ENCODE results near the gene CKM. TPM values are rescaled to one million over a fixed set of nuclear protein-coding genes. Genes with fewer than 3 reads are reported as not detected.

CKM gene
- total RNA-seq = 1 to 10 TPM; 2.7 to 3.7 TPM
- 0.89 TPM for polyA plus RNA-seq (2013, experiment 1 of 2)
- 0.70 TPM for polyA plus RNA-seq (2013, experiment 2 of 2)
- long read RNA-seq, experiment 1, partial matches to known transcripts = 1 of 2 reads
- long read RNA-seq, experiment 1, other reads (novel, unspliced or antisense) = 0 of 2 reads
- long read RNA-seq, experiment 2, partial matches to known transcripts = 0 of 3 reads
- long read RNA-seq, experiment 2, other reads (novel, unspliced or antisense) = 0 of 3 reads
- long read RNA-seq, experiment 3, transcript CKM-201 (8 exons, 1,657 nt) = major isoform, 18 of 20 reads
- long read RNA-seq, experiment 3, partial matches to known transcripts = 2 of 20 reads
- long read RNA-seq, experiment 3, other reads (novel, unspliced or antisense) = 0 of 20 reads
- long read RNA-seq, experiment 4, partial matches to known transcripts = 1 of 4 reads
- long read RNA-seq, experiment 4, other reads (novel, unspliced or antisense) = 0 of 4 reads

DNA sequence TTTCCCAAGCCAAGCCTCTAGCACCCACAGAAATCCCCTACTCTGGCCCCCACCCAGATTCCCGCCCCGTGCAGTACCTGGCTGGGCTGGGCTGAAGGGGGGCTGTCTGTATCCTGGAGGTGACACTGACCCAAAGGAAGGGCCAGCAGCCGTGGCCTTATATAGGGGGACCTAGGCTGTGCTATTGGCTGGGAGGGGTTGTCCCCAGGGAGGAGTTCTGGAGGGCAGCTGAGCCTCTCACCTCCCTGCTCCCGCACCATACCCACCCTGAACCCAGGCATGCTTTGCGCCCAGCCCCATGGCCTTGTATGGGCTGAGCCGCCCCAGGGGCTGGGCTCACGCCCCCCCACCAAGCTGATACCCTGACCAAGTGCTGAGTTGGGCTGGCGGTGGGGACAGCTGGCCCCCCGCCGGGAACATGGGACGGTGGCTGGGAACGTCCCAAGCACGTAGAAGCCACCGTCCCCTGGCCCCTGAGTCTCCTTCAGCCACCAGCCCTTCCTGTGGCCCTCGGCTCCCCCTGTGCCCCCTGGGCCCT is at the start of gene CKM:
Gene CKM, minus strand, starts transcription at position 132 of the 538 bp plus-strand sequence. CDS start 3,162 bp downstream, outside the sequence.
- peak within 1 kb of the TSS; percentile 12 for H3K27ac Mint-ChIP-seq
- H3K4me3 ChIP-seq (ENCODE audit: low read length) = no peak within 1 kb of the TSS

DNA sequence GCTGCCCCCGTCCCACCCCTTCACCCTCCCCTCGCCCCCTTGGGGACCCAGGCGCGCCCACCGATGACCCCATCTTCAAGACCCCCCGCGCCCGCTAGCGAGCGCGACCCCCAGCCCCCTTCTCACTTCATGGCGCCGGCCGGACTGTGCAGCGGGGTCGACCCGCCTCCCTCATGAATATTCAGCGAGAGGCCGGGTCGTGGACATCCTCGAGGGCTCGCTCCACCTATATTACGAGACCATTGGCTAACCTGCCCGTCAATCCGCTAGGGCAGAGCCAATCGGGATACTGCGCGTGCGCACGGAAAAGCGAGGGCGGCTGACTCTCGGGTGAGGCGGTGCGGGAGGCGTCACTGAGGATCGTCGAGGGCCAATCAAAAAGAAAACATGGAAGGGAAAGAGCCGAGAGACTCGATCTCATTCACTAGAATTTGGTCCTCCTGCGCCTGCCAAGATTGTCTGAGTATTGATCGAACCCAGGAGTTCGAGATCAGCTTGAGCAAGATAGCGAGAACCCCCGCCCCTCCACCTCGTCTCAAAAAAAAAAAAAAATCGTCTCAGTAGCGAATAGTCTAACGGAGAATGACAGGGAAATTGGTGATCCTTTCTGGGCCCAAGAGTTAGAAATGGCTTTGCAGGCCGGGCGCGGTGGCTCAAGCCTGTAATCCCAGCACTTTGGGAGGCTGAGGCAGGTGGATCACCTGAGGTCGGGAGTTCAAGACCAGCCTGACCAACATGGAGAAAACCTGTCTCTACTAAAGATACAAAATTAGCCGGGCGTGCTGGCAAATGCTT is 47.9 kb upstream of the CKM start, which contains the start of gene ERCC2:
Gene ERCC2, minus strand, starts transcription at position 164 of the 795 bp plus-strand sequence. Its CDS starts 33 bp downstream, at position 131.
- WGBS, 2 experiments (ENCODE audit: insufficient coverage in 1 of 2, insufficient read length in 1 of 2) = 7 to 9% methylated on average over 39 to 55 of the region's 55 CpGs
- no peaks in the 10 kb centered on the region for H3K27me3 Mint-ChIP-seq (ENCODE audit: insufficient read depth)
- H3K4me3 ChIP-seq (ENCODE audit: low read length) = peak within 1 kb of the TSS; percentile 93
- peaks cover 16% of the 10 kb centered on the region for H3K36me3 Mint-ChIP-seq (ENCODE audit: low read depth)
- H3K36me3 ChIP-seq (ENCODE audit: control insufficient read depth, insufficient read depth, low read length) = peaks cover 17% of the 10 kb centered on the region
- TF ChIP-seq, protein P1, sequence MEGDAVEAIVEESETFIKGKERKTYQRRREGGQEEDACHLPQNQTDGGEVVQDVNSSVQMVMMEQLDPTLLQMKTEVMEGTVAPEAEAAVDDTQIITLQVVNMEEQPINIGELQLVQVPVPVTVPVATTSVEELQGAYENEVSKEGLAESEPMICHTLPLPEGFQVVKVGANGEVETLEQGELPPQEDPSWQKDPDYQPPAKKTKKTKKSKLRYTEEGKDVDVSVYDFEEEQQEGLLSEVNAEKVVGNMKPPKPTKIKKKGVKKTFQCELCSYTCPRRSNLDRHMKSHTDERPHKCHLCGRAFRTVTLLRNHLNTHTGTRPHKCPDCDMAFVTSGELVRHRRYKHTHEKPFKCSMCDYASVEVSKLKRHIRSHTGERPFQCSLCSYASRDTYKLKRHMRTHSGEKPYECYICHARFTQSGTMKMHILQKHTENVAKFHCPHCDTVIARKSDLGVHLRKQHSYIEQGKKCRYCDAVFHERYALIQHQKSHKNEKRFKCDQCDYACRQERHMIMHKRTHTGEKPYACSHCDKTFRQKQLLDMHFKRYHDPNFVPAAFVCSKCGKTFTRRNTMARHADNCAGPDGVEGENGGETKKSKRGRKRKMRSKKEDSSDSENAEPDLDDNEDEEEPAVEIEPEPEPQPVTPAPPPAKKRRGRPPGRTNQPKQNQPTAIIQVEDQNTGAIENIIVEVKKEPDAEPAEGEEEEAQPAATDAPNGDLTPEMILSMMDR (conservative IDR thresholded peaks at IDR 0.05) = no peak
- H3K4me1 Mint-ChIP-seq = peaks cover 3% of the 10 kb centered on the region
- no peaks in the 10 kb centered on the region for H3K9me3 ChIP-seq (ENCODE audit: control insufficient read depth, low read length)
- DNase-seq = peak; percentile 100
- peak within 1 kb of the TSS; percentile 73 for H3K9ac ChIP-seq (ENCODE audit: extremely low read depth, low read length, poor library complexity, severe bottlenecking)
- H3K27me3 ChIP-seq (ENCODE audit: control insufficient read depth, insufficient read depth, low read length, poor library complexity, severe bottlenecking) = no peaks in the 10 kb centered on the region
- H3K27ac Mint-ChIP-seq = peak within 1 kb of the TSS; percentile 100
- H3K4me3 Mint-ChIP-seq = peak within 1 kb of the TSS; percentile 76
- no peaks in the 10 kb centered on the region for H3K9me3 Mint-ChIP-seq
- peak within 1 kb of the TSS; percentile 86 for H3K27ac ChIP-seq (ENCODE audit: low read depth, low read length)
- no peaks in the 10 kb centered on the region for H3K4me1 ChIP-seq (ENCODE audit: control insufficient read depth, insufficient read depth, low read length)

More for the DNA sequence above, at the start of gene CKM:
- 77 to 83% methylated on average over 6 to 15 of the region's 15 CpGs for WGBS, 2 experiments (ENCODE audit: insufficient coverage in 1 of 2, insufficient read length in 1 of 2)
- peak within 1 kb of the TSS; percentile 37 for H3K4me3 Mint-ChIP-seq
- Histone ChIP-seq H3K4me1 (ENCODE audit: control insufficient read depth, insufficient read depth, low read length) (peaks cover 9% of the 10 kb centered on the region), H3K9me3 (ENCODE audit: control insufficient read depth, low read length) (no peaks in the 10 kb centered on the region), H3K27me3 (ENCODE audit: control insufficient read depth, insufficient read depth, low read length, poor library complexity, severe bottlenecking) (peaks cover 6% of the 10 kb centered on the region), H3K27ac (ENCODE audit: low read depth, low read length) (peak within 1 kb of the TSS; percentile 53), H3K36me3 (ENCODE audit: control insufficient read depth, insufficient read depth, low read length) (no peaks in the 10 kb centered on the region), H3K9ac (ENCODE audit: extremely low read depth, low read length, poor library complexity, severe bottlenecking) (no peak within 1 kb of the TSS)
- TF ChIP-seq, protein P1 (conservative IDR thresholded peaks at IDR 0.05) = no peak
- H3K27me3 Mint-ChIP-seq (ENCODE audit: insufficient read depth) = peaks cover 19% of the 10 kb centered on the region
- peaks cover 14% of the 10 kb centered on the region for H3K4me1 Mint-ChIP-seq
- no peaks in the 10 kb centered on the region for H3K9me3 Mint-ChIP-seq
- no peaks in the 10 kb centered on the region for H3K36me3 Mint-ChIP-seq (ENCODE audit: low read depth)
- DNase-seq = no peak

DNA sequence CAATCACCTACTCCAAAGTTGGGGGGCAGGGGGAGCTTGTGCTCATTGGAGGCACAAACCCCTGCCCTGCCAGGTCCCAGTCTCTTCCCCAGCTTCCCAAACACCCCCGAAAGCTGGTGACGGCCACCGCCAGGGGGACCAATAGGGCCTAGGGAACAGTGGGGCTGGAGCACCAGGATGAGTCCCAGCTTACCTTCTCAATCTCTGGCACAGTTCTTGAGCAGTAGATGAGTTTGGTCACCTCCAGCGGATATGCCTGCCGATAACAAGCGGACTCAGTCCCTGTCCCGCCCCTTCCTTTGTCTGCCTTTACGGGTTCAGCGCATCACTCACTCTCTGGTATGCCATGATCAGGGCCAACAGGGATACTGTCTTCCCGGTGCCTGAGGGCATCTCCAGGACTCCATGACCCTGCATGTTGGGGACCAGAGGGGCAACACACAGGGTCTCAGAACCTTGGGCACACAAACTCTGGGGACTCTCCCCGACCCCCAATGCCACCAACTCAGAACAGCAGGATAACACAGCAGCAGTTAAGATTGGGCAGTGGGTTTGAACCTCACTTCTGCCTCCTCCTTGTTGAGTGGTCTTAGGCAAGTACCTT is 46.2 kb upstream of the CKM start:
- TF ChIP-seq, protein P1 (conservative IDR thresholded peaks at IDR 0.05) = peak; percentile 54
- Histone ChIP-seq H3K9ac (ENCODE audit: extremely low read depth, low read length, poor library complexity, severe bottlenecking) (no peak overlapping the region), H3K9me3 (ENCODE audit: control insufficient read depth, low read length) (no peaks in the 10 kb centered on the region), H3K4me1 (ENCODE audit: control insufficient read depth, insufficient read depth, low read length) (no peaks in the 10 kb centered on the region), H3K4me3 (ENCODE audit: low read length) (peak overlapping the region; percentile 93), H3K27me3 (ENCODE audit: control insufficient read depth, insufficient read depth, low read length, poor library complexity, severe bottlenecking) (no peaks in the 10 kb centered on the region), H3K27ac (ENCODE audit: low read depth, low read length) (no peak overlapping the region), H3K36me3 (ENCODE audit: control insufficient read depth, insufficient read depth, low read length) (peaks cover 27% of the 10 kb centered on the region)
- Mint-ChIP-seq H3K4me3 (peak overlapping the region; percentile 76), H3K36me3 (ENCODE audit: low read depth) (peaks cover 19% of the 10 kb centered on the region), H3K9me3 (no peaks in the 10 kb centered on the region), H3K27ac (peak overlapping the region; percentile 71), H3K27me3 (ENCODE audit: insufficient read depth) (no peaks in the 10 kb centered on the region), H3K4me1 (peaks cover 3% of the 10 kb centered on the region)
- WGBS, 2 experiments (ENCODE audit: insufficient coverage in 1 of 2, insufficient read length in 1 of 2) = 89 to 92% methylated on average over 10 to 11 of the region's 11 CpGs
- peak; percentile 79 for DNase-seq
